Colon (tissue), 2 donors: ENCODE results near the gene UCHL1.
"Not testable (repeated sequence)": the region's sequence is repeated elsewhere in the genome, so short reads cannot be mapped to it uniquely, and the experiment has no call there.

ENCODE experiments used
- FAIRE-seq: peaks from 2 replicates; lab custom pipeline; 2012; peaks lifted over from hg19 to GRCh38; lab: Jason Lieb, UNC
- donor health status: control.
- donor health status: control.

The UCHL1 gene

GRCh38 chr4:41290479-41290878, 33.8 kb downstream of the UCHL1 start:
- FAIRE-seq, result no peak

- no peak for FAIRE-seq
These were observed 37.8 kb downstream of the UCHL1 start for GRCh38 chr4:41294445-41295062.

DNA sequence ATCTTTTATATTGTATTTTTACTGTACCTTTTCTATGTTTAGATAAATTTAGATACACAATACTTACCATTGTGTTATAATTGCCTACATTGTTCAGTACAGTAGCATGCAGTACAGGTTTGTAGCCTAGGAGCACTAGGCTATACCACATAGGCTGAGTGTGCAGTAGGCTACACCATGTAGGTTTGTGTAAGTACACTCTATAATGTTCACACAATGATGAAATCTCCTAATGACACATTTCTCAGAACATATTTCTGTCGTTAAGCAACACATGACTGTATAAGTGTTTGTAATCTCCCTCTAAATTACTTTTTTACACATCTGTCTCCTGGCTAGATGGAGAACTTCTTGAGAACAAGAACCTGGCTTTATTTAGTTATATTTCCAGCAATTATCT, 40.3 kb downstream of the UCHL1 start:
- FAIRE-seq, result no peak

GRCh38 chr4:41297832-41298231, 41.1 kb downstream of the UCHL1 start:
- FAIRE-seq, result no peak

GRCh38 chr4:41299486-41299885, 42.8 kb downstream of the UCHL1 start:
- no peak for FAIRE-seq

GRCh38 chr4:41301137-41301536, 44.4 kb downstream of the UCHL1 start:
- FAIRE-seq, result no peak

- FAIRE-seq, result no peak
These were observed 46.8 kb downstream of the UCHL1 start for GRCh38 chr4:41303372-41304118.

DNA sequence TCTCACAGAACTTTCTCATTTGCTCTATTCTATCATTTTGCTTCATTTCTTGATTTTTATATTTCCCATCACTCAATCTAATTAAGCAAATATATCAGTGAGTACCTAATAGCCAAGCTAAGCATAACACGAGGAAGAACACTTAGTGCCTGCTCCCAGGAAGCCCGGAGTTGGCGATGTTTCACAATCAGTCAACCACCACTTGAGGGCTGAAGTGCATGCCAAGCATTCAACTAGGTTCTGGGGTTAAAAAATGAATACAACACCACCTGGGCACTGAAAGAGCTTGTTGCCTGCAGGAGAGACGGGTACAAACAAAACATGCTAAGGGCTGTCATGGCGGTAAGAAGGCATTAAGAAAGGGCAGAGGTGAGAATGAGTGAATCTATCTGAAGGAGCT, 47.5 kb downstream of the UCHL1 start:
- no peak for FAIRE-seq

DNA sequence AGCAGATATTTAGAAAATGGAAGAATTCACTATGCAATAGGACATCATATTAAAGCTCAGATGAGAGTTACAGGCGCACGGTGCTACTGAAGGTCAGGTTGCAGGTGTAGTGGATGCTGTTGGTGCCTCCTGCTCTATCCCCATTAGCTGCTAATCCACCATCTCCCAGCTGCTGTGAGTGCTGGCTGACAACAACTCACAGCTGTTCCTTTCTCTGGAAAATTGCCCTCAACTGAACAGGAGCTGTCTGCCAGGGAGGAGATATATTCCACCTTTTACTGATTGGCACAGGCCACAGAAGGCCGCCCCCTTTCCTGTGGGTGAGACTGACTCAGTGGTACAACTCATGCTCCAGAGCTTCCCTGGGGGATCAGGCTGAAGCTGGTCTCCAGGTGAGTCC, 48.7 kb downstream of the UCHL1 start:
- FAIRE-seq, result no peak

DNA sequence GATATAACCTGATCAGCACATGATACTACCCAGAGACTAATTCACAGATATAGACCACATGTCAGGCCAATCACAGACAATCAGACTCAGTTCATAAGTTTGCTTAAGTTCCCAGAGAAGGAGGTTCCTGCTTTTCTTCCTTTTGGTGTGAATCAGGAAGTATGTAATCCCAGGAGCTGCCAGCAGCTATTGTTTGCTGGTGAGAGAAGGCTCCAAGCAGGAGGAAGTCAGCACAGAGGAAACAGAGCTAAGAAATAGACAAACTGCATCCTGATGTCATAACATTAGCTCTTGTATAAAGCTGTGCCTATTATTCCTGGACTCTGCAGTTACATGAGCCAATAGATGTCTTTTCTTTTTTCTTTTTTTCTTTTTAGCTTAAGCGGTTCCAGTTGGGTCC, 50.9 kb downstream of the UCHL1 start:
- FAIRE-seq, result no peak

DNA sequence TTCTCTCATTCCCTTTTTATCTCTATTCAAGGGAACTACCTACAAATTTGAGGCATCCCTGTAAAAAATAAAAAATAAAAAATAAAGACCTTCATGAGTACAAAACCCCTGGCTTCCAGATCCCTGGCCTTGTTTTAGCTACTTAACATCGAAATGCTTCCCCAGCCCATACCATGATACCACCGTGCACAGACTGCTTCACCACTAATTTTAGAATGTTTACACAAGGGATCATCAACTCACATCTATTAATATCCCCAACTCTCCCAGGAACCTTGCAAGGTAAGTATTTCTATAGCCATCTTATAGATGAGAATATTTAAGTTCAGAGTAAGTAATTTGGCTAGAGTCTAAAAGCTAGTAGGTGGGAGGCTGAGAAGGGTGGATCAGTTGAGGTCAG, 51.7 kb downstream of the UCHL1 start:
- FAIRE-seq, result no peak

DNA sequence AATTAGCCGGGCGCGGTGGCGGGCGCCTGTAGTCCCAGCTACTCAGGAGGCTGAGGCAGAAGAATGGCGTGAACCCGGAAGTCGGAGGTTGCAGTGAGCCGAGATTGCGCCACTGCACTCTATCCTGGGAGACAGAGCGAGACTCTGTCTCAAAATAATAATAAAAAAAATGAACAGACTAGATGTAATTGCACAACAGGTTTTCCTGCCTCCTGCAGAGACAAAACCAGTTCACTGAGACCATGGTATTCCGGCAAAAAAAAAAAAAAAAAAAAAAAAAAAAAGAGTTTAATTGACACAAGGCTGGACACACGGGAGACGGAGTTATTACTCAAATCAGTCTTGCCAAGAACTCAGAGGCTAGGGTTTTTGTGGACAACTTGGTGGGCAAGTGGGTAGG, 58.7 kb downstream of the UCHL1 start:
- not testable (repeated sequence) for FAIRE-seq

DNA sequence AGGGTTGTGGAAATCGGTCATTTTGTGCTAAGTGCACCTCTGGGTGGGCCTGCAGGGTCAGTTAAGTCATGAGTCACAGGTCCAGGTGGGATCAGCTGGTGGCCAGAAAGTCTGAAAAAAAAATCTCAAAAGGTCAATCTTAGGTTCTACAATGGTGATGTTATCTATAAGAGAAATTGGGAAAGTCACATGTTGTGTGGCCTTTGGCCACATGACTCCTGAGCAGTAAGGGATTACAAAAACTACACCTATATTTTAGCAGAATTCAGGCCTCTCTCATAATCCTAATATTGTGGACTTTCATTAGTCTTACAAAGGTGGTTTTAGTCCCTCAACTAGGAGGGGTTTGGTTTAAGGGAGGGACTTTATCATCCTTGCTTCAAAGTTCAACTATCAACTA, 59.1 kb downstream of the UCHL1 start:
- no peak for FAIRE-seq
